H1 (cell line): Measurements from ENCODE around the gene NODAL. TPM values are rescaled to one million over a fixed set of nuclear protein-coding genes. Genes with fewer than 3 reads are reported as not detected.

Source experiments
- CHD7 ChIP-seq: fragments of 300-600 bp; sonication (generic); IDR thresholded peaks from 2 replicates; pipeline ENCODE4 v1.7.1; 2012; ENCODE audit warnings: low read length, moderate library complexity, mild to moderate bottlenecking, inconsistent platforms; ENCODE audit not compliant: insufficient replicate concordance
- polyA plus RNA-seq, 7 experiments: library from polyadenylated mRNA; depleted of rRNA in 3 of 7; stranded (reverse) in 5 of 7; unstranded in 2 of 7; fragments of >200 nt in 5 of 7; fragments of 200-250 nt in 2 of 7; gene quantifications; 1 replicate in 5 of 7; 2 replicates in 1 of 7; 4 replicates in 1 of 7; pipeline versions ENCODE4 v1.2.1 to v1.2.3, GENCODE V29; 2011 to 2013; ENCODE audit warnings: missing spikeins in 2 of 7, mixed read lengths in 2 of 7
- total RNA-seq: library from RNA; stranded (reverse); fragmentation: NEBNext Ultra II Directional; extraction: Animal tissue kit (Norgen Biotek cat#: 25700); gene quantifications from 2 replicates; pipeline ENCODE4 v1.2.1, GENCODE V29; 2021
- TF ChIP-seq, protein P1 (sequence below): IDR thresholded peaks from 2 replicates; pipeline ENCODE4 v1.6.1; 2012; ENCODE audit warnings: low read length, inconsistent platforms

The NODAL gene
- total and polyA plus RNA-seq, 2 of the 8 experiments (the other 6 are each of a cell fraction or from before 2014, with no cell fraction given) = 2.0 to 7.3 TPM

DNA sequence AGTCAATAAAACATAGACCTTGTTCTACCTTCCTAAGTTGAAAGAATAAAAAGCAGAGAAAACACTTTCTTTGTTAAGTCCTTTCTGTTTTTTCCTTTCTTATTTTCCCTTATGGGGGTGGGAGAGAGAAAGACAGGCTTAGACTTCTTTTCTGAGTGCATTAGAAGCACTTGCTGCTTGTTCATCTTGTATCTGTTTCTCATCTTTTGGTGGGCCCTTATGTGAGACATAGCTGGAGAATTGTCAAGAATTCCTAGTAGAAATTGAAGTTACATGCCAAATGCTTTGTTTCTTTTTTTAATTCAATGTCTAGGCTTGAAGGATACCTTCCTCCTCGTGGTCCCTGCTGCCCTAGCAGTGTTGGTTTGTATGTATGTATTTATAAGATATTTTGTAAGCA is 30.9 kb downstream of the NODAL start (continued):
- no peak for TF ChIP-seq CHD7
- TF ChIP-seq, protein P1, sequence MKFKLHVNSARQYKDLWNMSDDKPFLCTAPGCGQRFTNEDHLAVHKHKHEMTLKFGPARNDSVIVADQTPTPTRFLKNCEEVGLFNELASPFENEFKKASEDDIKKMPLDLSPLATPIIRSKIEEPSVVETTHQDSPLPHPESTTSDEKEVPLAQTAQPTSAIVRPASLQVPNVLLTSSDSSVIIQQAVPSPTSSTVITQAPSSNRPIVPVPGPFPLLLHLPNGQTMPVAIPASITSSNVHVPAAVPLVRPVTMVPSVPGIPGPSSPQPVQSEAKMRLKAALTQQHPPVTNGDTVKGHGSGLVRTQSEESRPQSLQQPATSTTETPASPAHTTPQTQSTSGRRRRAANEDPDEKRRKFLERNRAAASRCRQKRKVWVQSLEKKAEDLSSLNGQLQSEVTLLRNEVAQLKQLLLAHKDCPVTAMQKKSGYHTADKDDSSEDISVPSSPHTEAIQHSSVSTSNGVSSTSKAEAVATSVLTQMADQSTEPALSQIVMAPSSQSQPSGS = no peak
